Activated CD4-positive, alpha-beta T cell treated with anti-CD3 and anti-CD28 coated beads, Interleukin-2, amount 10 ng/mL, durations not matched to agents 24 days and 14 days (primary cell): ENCODE results near the gene GALNT6. TPM values are rescaled to one million over a fixed set of nuclear protein-coding genes. Genes with fewer than 3 reads are reported as not detected.
A peak's percentile ranks its signal among the peaks of the same experiment; 100 is the strongest.

ENCODE experiments used
- DNase-seq: peaks from one replicate; pipeline ENCODE4 v3.0.0; 2022
- H3K27ac Mint-ChIP-seq: one replicate; pipeline ENCODE4 v1.8.0; 2022; ENCODE audit warnings: mild to moderate bottlenecking, mixed read lengths
- H3K27me3 Mint-ChIP-seq: one replicate; pipeline ENCODE4 v1.8.0; 2022; ENCODE audit warnings: mixed read lengths
- H3K36me3 Mint-ChIP-seq: one replicate; pipeline ENCODE4 v1.8.0; 2022; ENCODE audit warnings: low read depth, mild to moderate bottlenecking, mixed read lengths
- H3K4me1 Mint-ChIP-seq: one replicate; pipeline ENCODE4 v1.8.0; 2021; ENCODE audit warnings: mixed read lengths
- H3K4me3 Mint-ChIP-seq: one replicate; pipeline ENCODE4 v1.8.0; 2022; ENCODE audit warnings: mild to moderate bottlenecking, moderate library complexity, mixed read lengths
- H3K9me3 Mint-ChIP-seq: one replicate; pipeline ENCODE4 v1.8.0; 2021; ENCODE audit warnings: mixed read lengths
- intact Hi-C: fragments of 100-400 bp; cut with micrococcal nuclease; formaldehyde crosslinking; loops from one replicate; pipeline ENCODE4 v1.15.1; 2023
- total RNA-seq: library from RNA; stranded (reverse); gene quantifications from 2 replicates; pipeline ENCODE4 v1.2.3, GENCODE V29; 2022

Gene GALNT6
- total RNA-seq, 1 donor from 2014 or later, result 12.8 TPM

DNA sequence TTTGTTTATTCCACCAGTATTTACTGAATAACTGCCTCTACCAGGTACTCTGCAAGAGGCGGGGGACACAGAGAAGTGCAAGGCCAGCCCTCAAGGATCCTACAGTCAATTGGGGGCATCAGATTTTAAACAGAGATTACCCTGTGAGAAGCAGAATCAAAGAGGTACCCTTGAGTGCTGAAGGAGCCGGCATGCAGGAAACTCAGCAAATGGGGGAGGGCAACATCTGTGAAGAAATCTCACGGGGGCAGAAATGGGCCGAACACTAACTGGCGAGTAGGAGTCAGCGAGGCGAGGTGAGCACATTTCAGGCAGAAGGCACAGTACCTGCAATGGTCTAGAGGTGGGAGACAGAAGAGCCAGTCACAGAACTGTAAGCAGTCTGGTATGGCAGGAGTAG lies 9.0 kb downstream of the GALNT6 start:
- Mint-ChIP-seq H3K9me3 (no peaks in the 10 kb centered on the region), H3K27me3 (no peaks in the 10 kb centered on the region), H3K27ac (no peak overlapping the region), H3K36me3 (peaks cover 33% of the 10 kb centered on the region), H3K4me1 (peaks cover 38% of the 10 kb centered on the region), H3K4me3 (no peak overlapping the region)
- intact Hi-C loops, result no loop called here
- no peak for DNase-seq

DNA sequence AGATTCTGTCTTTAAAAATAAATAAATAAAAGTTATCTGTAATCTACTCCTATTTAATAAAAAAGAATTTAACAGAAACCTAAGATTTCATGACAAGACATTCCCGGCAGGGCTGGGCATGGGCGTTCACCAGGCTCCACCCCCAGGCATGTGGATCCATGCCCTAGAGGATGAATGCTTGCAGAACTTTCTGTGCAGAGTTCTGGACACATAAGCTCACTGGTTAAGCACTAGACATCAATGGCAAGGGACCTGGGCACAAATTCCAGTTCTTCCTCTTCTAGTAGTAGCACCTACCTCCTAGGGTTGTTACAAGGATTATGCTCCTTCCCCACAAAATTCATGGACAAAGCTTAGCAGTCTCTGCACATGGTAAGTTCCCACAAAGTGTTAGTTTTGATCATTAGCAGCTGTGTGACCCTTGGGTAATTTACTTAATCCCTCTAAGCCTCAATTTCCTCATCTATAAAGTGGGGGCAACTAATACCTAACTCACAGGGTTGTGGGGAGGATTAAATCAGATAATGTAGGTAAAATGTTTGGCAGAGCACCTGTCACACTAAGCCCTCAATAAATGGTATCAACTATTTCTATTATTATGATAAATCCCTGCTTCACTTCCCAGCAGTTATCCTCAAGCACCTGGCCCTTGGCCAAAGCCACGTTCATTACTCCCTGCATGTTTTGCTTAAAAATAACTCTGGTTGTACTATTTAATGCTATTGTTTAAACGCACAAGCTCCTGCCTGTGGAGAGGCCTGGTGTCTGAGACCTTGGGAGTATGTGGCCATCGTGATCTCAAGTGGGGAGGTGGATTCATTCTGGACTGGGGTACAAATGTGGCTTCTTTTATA lies 9.8 kb downstream of the GALNT6 start:
- Mint-ChIP-seq H3K27me3 (no peaks in the 10 kb centered on the region), H3K36me3 (peaks cover 36% of the 10 kb centered on the region), H3K4me3 (no peak overlapping the region), H3K9me3 (no peaks in the 10 kb centered on the region), H3K4me1 (peaks cover 34% of the 10 kb centered on the region), H3K27ac (no peak overlapping the region)
- DNase-seq, result no peak
- intact Hi-C loops, result no loop called here

DNA sequence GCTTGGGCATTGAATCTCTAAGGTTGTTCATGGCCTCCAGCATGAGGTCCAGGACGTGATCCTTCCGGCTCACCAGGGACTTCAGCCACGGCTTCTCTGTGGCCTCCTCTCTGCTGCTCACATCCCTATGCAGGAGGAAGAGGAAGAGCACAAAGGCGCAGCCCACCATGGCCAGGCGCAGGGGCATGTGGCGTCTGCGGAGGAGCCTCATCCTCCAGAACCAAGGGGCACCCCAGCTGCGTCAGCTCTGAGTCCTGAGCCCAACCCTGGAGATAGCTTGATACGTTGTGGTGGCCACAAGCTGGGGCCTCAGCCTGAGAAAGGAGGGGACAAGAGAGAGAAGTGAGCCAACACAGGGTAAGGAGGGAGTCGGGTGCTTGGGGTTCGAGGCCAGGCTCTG lies 11.6 kb downstream of the GALNT6 start:
- no peaks in the 10 kb centered on the region for H3K27me3 Mint-ChIP-seq
- no peaks in the 10 kb centered on the region for H3K9me3 Mint-ChIP-seq
- no peak overlapping the region for H3K27ac Mint-ChIP-seq
- H3K4me1 Mint-ChIP-seq, result peaks cover 36% of the 10 kb centered on the region
- DNase-seq, result no peak
- intact Hi-C loops, result no loop called here
- H3K4me3 Mint-ChIP-seq, result no peak overlapping the region
- peaks cover 41% of the 10 kb centered on the region for H3K36me3 Mint-ChIP-seq

DNA sequence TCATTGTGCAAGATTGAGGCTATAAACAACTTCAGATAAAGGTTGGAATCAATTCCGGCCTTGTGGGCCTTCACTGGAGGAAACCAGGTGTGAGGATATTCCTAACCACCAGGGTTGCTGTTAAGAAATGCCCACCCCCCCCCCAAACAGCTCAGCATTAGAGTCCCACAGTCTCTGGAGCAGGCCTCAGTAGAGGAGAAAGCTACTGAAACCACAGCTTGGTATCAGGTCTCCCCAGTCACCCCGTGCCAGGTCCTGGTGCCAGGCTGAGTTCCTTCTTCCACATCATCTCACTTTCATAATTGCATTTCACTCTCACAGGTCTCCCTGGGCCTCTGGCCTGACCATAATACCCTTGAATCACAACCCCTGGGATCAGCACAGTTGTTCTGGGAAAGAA lies 12.5 kb downstream of the GALNT6 start:
- H3K9me3 Mint-ChIP-seq, result no peaks in the 10 kb centered on the region
- intact Hi-C loops, result no loop called here
- no peak for DNase-seq
- no peaks in the 10 kb centered on the region for H3K27me3 Mint-ChIP-seq
- H3K36me3 Mint-ChIP-seq, result peaks cover 46% of the 10 kb centered on the region
- H3K27ac Mint-ChIP-seq, result no peak overlapping the region
- H3K4me1 Mint-ChIP-seq, result peaks cover 35% of the 10 kb centered on the region
- no peak overlapping the region for H3K4me3 Mint-ChIP-seq

DNA sequence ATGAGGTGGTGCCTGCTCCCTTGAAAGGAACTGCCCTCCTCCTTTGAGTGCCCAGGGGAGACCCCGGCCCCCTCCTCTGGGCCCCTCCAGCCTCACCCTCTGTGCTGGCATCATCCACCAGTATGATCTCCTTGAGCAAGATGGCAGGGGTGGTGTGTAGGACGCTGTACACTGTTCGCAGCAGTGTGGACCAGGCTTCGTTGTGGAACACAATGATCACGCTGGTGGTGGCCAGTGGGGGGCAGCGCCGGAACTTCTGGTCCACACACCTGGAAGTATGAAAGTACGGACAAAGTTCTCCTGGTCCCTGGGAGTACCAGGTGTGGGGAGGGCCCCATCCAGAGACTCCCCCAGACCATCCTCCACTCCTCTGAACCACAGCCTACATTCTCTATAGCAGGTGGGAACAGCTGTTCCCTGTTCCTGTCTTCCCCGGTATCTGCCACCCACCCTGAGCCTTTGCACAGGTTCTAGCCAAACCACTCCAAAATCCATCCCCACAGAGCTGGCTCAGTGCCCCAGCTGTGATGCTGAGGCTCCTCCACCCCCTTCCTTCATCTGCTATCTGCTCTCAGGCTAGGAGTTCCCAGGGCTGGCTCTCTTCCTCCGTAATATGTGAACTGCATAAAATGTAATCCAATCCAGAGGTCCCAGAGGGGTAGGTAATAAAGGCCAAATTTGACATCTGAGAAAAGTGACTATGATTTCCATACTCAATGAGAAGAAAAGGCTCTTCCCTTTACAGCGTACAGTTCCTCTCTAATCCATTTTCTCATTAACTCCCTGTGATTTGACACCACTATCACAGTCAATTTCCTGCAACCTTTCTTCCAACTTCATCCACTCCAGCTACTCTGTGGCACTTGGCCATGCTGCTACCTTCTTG lies 13.9 kb downstream of the GALNT6 start:
- Mint-ChIP-seq H3K27me3 (no peaks in the 10 kb centered on the region), H3K27ac (no peak overlapping the region), H3K9me3 (no peaks in the 10 kb centered on the region), H3K36me3 (peaks cover 47% of the 10 kb centered on the region), H3K4me3 (no peak overlapping the region), H3K4me1 (peaks cover 29% of the 10 kb centered on the region)
- DNase-seq, result no peak
- intact Hi-C loops, result no loop called here

DNA sequence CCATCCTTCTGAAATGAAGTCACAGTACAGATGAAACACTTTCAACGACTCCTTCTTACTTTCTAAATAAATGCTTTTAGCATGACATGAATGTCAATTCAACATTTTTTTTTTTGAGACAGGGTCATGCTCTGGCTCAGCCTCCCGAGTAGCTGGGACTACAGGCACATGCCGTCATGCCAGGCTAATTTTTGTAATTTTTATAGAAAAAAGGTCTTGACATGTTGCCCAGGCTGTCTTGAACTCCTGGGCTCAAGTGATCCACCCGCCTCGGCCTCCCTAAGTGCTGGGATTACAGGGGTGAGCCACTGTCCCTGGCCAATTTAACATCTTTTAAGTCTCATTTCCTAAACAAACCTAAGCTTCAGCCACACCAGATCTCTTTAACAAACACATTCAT lies 16.4 kb downstream of the GALNT6 start:
- no peaks in the 10 kb centered on the region for H3K27me3 Mint-ChIP-seq
- no peak for DNase-seq
- peaks cover 36% of the 10 kb centered on the region for H3K4me1 Mint-ChIP-seq
- peaks cover 45% of the 10 kb centered on the region for H3K36me3 Mint-ChIP-seq
- H3K27ac Mint-ChIP-seq, result no peak overlapping the region
- no peaks in the 10 kb centered on the region for H3K9me3 Mint-ChIP-seq
- intact Hi-C loops, result no loop called here
- H3K4me3 Mint-ChIP-seq, result no peak overlapping the region

DNA sequence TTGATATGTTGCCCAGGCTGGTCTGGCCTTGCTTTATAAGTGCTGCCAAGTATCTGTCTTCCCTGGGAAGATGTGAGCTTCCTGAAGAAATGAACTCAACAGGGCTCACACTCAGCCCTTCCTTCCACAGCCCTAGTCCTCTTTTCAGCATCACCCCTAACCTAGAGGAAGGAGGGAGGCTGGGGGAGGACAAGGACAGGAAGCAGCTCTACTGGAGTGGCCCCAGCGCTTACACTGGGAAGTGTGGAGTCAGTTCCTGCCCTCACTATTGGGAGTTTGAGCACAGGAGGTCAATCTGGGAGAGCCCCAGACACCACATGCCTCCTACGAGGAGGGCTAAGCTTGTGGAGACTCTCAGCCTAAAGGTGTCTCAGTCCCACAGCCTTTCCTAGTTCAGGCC lies 16.8 kb downstream of the GALNT6 start:
- Mint-ChIP-seq H3K9me3 (no peaks in the 10 kb centered on the region), H3K36me3 (peaks cover 42% of the 10 kb centered on the region), H3K27ac (no peak overlapping the region), H3K4me1 (peaks cover 41% of the 10 kb centered on the region), H3K4me3 (no peak overlapping the region), H3K27me3 (no peaks in the 10 kb centered on the region)
- no peak for DNase-seq
- intact Hi-C loops, result no loop called here

DNA sequence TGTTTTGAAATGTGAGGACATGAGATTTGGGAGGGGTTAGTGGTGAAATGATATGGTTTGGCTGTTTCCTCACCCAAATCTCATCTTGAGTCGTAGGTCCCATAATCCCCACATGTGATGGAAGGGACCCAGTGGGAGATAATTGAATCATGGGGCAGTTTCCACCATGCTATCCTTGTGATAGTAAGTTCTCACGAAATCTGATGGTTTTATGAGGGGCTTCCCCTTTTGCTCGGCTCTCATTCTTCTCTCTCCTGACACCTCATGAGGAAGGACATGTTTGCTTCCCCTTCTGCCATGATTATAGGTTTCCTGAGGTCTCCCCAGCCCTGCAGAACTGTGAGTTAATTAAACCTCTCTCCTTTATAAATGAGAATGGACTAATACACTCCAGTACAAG lies 18.0 kb downstream of the GALNT6 start:
- DNase-seq, result no peak
- intact Hi-C loops, result no loop called here
- Mint-ChIP-seq H3K27me3 (no peaks in the 10 kb centered on the region), H3K27ac (peak overlapping the region; percentile 46), H3K4me3 (no peak overlapping the region), H3K36me3 (peaks cover 41% of the 10 kb centered on the region), H3K9me3 (no peaks in the 10 kb centered on the region), H3K4me1 (peaks cover 50% of the 10 kb centered on the region)

DNA sequence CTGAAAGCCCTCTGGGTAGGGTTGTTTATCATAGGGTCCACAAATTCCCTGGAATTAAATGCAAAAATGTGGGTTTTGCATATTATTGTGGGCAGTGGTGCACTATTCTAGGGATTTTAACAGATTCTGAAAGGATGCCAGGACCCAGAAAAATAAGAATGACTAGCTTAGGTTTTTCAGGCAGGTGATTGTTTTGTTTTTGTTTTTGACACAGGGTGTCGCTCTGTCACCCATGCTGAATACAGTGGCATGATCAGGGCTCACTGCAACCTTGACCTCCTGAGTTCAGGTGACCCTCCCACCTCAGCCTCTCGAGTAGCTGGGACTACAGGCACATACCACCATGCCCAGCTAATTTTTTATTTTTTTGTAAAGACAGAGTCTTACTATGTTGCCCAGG lies 19.2 kb downstream of the GALNT6 start:
- Mint-ChIP-seq H3K27ac (no peak overlapping the region), H3K36me3 (peaks cover 32% of the 10 kb centered on the region), H3K27me3 (no peaks in the 10 kb centered on the region), H3K9me3 (no peaks in the 10 kb centered on the region), H3K4me1 (peaks cover 56% of the 10 kb centered on the region), H3K4me3 (no peak overlapping the region)
- DNase-seq, result no peak
- intact Hi-C loops, result no loop called here

DNA sequence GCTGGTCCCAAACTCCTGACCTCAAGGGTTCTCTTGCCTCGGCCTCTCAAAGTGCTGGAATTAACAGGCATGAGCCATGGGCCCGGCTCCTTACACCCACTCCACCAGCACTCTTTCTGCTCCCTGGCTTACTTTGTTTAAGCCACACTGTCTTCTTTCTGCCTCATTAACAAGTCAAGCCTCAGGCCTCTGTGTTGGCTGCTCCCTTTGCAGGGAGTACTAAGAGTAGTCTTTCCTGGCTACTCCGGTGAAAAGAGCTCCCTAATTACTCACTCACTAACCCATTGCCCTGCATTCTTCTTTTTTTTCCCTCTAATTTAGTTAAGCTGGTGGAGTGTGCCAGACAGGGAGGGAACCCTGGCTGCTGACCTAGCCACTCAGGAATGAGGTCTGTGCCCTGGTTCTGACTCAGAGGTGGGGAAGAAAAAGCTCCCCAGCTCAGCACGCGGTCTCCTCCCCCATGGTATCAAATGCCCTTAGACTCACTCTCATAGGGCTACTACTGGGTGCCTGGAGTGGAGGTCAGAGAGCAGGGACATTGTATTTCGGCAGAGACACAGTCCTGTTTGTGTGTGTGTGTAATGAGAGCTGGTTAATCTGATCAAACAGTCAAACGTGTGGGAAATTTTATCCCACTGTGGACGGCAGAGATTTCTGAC lies 19.8 kb downstream of the GALNT6 start:
- no peaks in the 10 kb centered on the region for H3K9me3 Mint-ChIP-seq
- DNase-seq, result no peak
- intact Hi-C loops, result no loop called here
- no peaks in the 10 kb centered on the region for H3K27me3 Mint-ChIP-seq
- peaks cover 56% of the 10 kb centered on the region for H3K4me1 Mint-ChIP-seq
- peak overlapping the region; percentile 54 for H3K27ac Mint-ChIP-seq
- H3K36me3 Mint-ChIP-seq, result peaks cover 30% of the 10 kb centered on the region
- H3K4me3 Mint-ChIP-seq, result peak overlapping the region; percentile 27

DNA sequence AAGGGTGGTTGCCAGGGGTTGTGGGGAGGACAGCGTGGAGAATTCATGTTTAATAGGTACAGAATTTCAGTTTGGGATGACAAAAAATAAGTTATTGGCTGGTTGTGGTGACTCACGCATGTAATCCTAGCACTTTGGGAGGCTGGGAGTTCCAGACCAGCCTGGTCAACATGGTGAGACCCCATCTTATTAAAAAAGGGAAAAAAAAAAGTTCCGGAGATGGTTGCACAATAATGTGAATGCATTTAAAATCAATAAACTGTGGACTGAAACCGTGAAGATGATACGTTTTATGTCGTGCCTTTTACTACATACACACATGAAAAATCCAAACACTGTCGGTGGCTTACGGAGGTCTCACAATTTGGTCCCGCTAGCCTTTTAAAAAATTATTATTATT lies 20.5 kb downstream of the GALNT6 start:
- intact Hi-C loops, result no loop called here
- no peak for DNase-seq
- H3K4me1 Mint-ChIP-seq, result peaks cover 59% of the 10 kb centered on the region
- no peaks in the 10 kb centered on the region for H3K9me3 Mint-ChIP-seq
- H3K27ac Mint-ChIP-seq, result no peak overlapping the region
- H3K27me3 Mint-ChIP-seq, result no peaks in the 10 kb centered on the region
- no peak overlapping the region for H3K4me3 Mint-ChIP-seq
- peaks cover 30% of the 10 kb centered on the region for H3K36me3 Mint-ChIP-seq

DNA sequence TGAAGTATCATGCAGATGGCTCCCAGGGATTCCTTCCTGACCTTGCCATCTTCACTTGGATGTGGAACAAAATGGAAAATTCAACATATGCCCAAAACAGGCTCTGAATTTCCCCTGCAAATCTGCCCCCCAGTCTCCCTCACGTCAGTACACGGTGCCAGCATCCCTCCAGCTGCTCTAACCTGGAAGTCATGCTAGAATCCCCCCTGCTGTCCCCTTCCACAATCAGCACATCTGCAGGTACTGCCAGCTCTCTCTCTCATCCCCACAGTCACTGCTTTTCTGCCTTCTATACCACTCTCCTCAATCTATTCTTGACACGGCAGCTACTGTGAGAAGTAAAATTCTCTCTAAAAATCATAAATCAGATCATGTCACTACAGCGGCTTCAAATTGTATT lies 21.6 kb downstream of the GALNT6 start:
- intact Hi-C loops, result loop anchor here (1.0 kb wide), 3 partner anchors 14 to 602 kb away; partner anchors contain the start of gene GALNT6
- DNase-seq, result no peak
- H3K27ac Mint-ChIP-seq, result peak overlapping the region; percentile 82
- no peaks in the 10 kb centered on the region for H3K27me3 Mint-ChIP-seq
- H3K4me1 Mint-ChIP-seq, result peaks cover 52% of the 10 kb centered on the region
- peak overlapping the region; percentile 66 for H3K4me3 Mint-ChIP-seq
- H3K36me3 Mint-ChIP-seq, result peaks cover 24% of the 10 kb centered on the region
- no peaks in the 10 kb centered on the region for H3K9me3 Mint-ChIP-seq

DNA sequence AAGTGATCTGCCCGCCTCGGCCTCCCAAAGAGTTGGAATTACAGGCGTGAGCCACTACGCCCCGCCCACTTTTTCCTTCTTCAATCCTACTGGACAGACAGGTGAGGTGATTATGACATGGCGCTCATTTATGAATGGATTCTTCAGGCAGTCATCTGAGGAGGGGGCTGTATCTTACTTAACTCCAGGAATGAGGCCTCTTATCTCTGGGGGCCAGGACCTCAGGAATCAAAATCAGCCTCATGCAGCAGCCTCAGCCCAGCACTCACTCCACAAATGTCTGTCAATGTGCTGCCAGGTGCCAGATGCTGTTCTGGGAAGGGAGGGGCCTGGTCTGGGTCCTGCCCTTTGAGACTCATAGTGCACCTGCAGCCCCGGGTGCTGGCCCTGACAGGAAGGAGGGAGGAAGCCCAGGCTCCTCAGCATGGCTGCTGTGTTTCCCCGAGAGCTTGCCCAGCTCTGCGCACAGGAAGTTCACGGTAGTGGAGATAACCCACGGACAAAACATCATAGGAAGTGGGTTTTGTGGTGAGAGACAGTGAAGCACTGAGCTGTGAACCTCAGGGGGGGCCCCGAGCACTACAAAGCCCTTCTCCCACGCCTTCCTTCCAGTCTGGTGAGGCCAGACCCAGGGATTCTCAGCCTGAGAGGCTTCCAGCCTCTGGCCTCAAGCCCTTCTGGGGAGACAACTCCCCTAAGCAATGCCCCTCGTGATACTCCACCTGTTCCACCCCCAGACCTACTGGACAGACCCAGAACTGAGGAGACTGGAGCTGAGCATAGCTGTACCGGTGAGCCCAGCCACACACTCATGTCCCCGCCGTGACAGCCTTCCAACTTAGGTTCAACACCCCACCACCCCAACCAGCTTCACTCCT lies 22.3 kb downstream of the GALNT6 start:
- Mint-ChIP-seq H3K4me3 (peak overlapping the region; percentile 66), H3K9me3 (no peaks in the 10 kb centered on the region), H3K27me3 (no peaks in the 10 kb centered on the region), H3K36me3 (peaks cover 19% of the 10 kb centered on the region), H3K27ac (peak overlapping the region; percentile 82), H3K4me1 (peaks cover 48% of the 10 kb centered on the region)
- peak; percentile 96 for DNase-seq
- intact Hi-C loops, result loop anchor here (1.0 kb wide), 3 partner anchors 14 to 602 kb away; partner anchors contain the start of gene GALNT6
